A673 (cell line): ENCODE measurements around the gene UBA5.

Source experiments
- EZH2 ChIP-seq: fragments of 200-600 bp; sonication (generic); IDR thresholded peaks from 2 replicates; pipeline ENCODE4 v1.6.1; 2017; ENCODE audit warnings: borderline replicate concordance, low read depth, mild to moderate bottlenecking, mixed read lengths, antibody characterized with exemption, low read length; ENCODE audit not compliant: poor library complexity, severe bottlenecking
- TF ChIP-seq, protein P1 (sequence below): fragments of 300-800, 200-600 bp; sonication (generic); conservative IDR thresholded peaks from 2 replicates; pipeline ENCODE4 v1.5.1; 2017; ENCODE audit warnings: low read depth, mild to moderate bottlenecking, antibody characterized with exemption, low read length, moderate library complexity, mixed read lengths

DNA sequence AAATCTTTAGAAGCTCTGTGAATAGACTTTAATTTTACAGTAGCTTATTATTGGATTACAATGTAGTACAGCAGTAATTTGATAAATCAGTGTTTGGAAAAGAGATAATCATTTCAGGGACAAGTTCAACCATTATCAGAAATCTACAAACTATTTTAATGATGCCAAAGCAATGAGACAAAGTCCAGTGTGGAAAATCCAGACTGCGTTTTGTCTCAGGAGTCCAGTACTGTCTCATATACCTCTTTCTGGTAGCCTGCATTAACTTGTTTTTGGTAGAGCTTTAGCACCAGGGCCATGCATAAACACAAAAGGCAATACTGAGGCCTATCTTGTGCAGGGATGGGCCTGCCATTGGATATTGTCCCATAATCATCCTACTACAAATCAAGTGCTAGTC, 43.3 kb upstream of the UBA5 start:
- TF ChIP-seq, protein P1, sequence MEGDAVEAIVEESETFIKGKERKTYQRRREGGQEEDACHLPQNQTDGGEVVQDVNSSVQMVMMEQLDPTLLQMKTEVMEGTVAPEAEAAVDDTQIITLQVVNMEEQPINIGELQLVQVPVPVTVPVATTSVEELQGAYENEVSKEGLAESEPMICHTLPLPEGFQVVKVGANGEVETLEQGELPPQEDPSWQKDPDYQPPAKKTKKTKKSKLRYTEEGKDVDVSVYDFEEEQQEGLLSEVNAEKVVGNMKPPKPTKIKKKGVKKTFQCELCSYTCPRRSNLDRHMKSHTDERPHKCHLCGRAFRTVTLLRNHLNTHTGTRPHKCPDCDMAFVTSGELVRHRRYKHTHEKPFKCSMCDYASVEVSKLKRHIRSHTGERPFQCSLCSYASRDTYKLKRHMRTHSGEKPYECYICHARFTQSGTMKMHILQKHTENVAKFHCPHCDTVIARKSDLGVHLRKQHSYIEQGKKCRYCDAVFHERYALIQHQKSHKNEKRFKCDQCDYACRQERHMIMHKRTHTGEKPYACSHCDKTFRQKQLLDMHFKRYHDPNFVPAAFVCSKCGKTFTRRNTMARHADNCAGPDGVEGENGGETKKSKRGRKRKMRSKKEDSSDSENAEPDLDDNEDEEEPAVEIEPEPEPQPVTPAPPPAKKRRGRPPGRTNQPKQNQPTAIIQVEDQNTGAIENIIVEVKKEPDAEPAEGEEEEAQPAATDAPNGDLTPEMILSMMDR: no peak
- TF ChIP-seq EZH2: no peak
